H9 (cell line): ENCODE data around the gene RARA. TPM values are rescaled to one million over a fixed set of nuclear protein-coding genes. Genes with fewer than 3 reads are reported as not detected.

Source experiments
- DNase-seq: peaks from one replicate; pipeline ENCODE4 v3.0.0-alpha.2; 2017
- H2AFZ ChIP-seq: one replicate; pipeline ENCODE4 v1.6.1; 2013; ENCODE audit warnings: mild to moderate bottlenecking, low read length, control low read depth, moderate library complexity
- H2AK5ac ChIP-seq: 2 replicates; pipeline ENCODE4 v1.6.1; 2013; ENCODE audit warnings: low read length, control low read depth, mixed read lengths; ENCODE audit not compliant: insufficient read length
- H2BK120ac ChIP-seq: one replicate; pipeline ENCODE4 v1.6.1; 2013; ENCODE audit warnings: low read depth, mild to moderate bottlenecking, low read length, control low read depth, inconsistent platforms; ENCODE audit not compliant: poor library complexity, severe bottlenecking
- H2BK12ac ChIP-seq: 2 replicates; pipeline ENCODE4 v1.6.1; 2013; ENCODE audit warnings: low read length, control low read depth, mixed read lengths, low read depth; ENCODE audit not compliant: insufficient read length
- H2BK15ac ChIP-seq: 2 replicates; pipeline ENCODE4 v1.6.1; 2013; ENCODE audit warnings: low read depth, low read length, control low read depth
- H2BK20ac ChIP-seq: one replicate; pipeline ENCODE4 v1.6.1; 2013; ENCODE audit warnings: low read depth, mild to moderate bottlenecking, low read length, control low read depth, inconsistent platforms; ENCODE audit not compliant: poor library complexity, severe bottlenecking
- H2BK5ac ChIP-seq: 2 replicates; pipeline ENCODE4 v1.6.1; 2013; ENCODE audit warnings: low read length, control low read depth, mixed read lengths; ENCODE audit not compliant: insufficient read length
- H3K14ac ChIP-seq: 2 replicates; pipeline ENCODE4 v1.6.1; 2013; ENCODE audit warnings: low read length, control low read depth; ENCODE audit not compliant: insufficient read depth
- H3K18ac ChIP-seq: 2 replicates; pipeline ENCODE4 v1.6.1; 2013; ENCODE audit warnings: low read depth, mild to moderate bottlenecking, mixed read lengths, low read length, control low read depth; ENCODE audit not compliant: insufficient read length
- H3K23ac ChIP-seq: 2 replicates; pipeline ENCODE4 v1.6.1; 2013; ENCODE audit warnings: low read length, control low read depth, mixed read lengths, low read depth; ENCODE audit not compliant: insufficient read length
- H3K23me2 ChIP-seq: 2 replicates; pipeline ENCODE4 v1.6.1; 2013; ENCODE audit warnings: low read depth, mild to moderate bottlenecking, mixed read lengths, low read length, control low read depth; ENCODE audit not compliant: insufficient read length, poor library complexity, severe bottlenecking
- H3K27ac ChIP-seq: 2 replicates; pipeline ENCODE4 v1.5.1; 2013; ENCODE audit warnings: low read length, control low read depth, mixed read lengths, low read depth; ENCODE audit not compliant: insufficient read length
- H3K27me3 ChIP-seq: 2 replicates; pipeline ENCODE4 v1.6.1; 2013; ENCODE audit warnings: low read length, control low read depth, inconsistent platforms; ENCODE audit not compliant: insufficient read depth
- H3K4ac ChIP-seq: 2 replicates; pipeline ENCODE4 v1.6.1; 2013; ENCODE audit warnings: low read depth, mild to moderate bottlenecking, control low read depth, inconsistent platforms, low read length, moderate library complexity
- H3K4me1 ChIP-seq: 2 replicates; pipeline ENCODE4 v1.6.1; 2013; ENCODE audit warnings: low read length, control low read depth, inconsistent platforms; ENCODE audit not compliant: insufficient read depth
- H3K4me2 ChIP-seq: 2 replicates; pipeline ENCODE4 v1.6.1; 2013; ENCODE audit warnings: low read length, control low read depth, mixed read lengths; ENCODE audit not compliant: insufficient read length, insufficient read depth
- H3K56ac ChIP-seq: 2 replicates; pipeline ENCODE4 v1.6.1; 2013; ENCODE audit warnings: low read depth, mild to moderate bottlenecking, mixed read lengths, low read length, control low read depth; ENCODE audit not compliant: insufficient read length
- H3K79me1 ChIP-seq: 2 replicates; pipeline ENCODE4 v1.6.1; 2013; ENCODE audit warnings: low read depth, mild to moderate bottlenecking, moderate library complexity, low read length, control low read depth, inconsistent platforms; ENCODE audit not compliant: insufficient read depth, poor library complexity, severe bottlenecking
- H3K79me2 ChIP-seq: 2 replicates; pipeline ENCODE4 v1.6.1; 2013; ENCODE audit warnings: low read length, control low read depth, inconsistent platforms; ENCODE audit not compliant: insufficient read depth
- H3K9ac ChIP-seq: 2 replicates; pipeline ENCODE4 v1.6.1; 2013; ENCODE audit warnings: low read length, control low read depth, mixed read lengths; ENCODE audit not compliant: insufficient read length; ENCODE audit errors: extremely low read depth
- H3K9me3 ChIP-seq: one replicate; pipeline ENCODE4 v1.6.1; 2013; ENCODE audit warnings: low read depth, low read length, inconsistent platforms; ENCODE audit not compliant: control insufficient read depth
- H3T11ph ChIP-seq: one replicate; pipeline ENCODE4 v1.6.1; 2013; ENCODE audit warnings: mild to moderate bottlenecking, low read length, control low read depth, inconsistent platforms
- H4K20me1 ChIP-seq: one replicate; pipeline ENCODE4 v1.6.1; 2013; ENCODE audit not compliant: control insufficient read depth, insufficient read length, insufficient read depth
- H4K5ac ChIP-seq: 2 replicates; pipeline ENCODE4 v1.6.1; 2013; ENCODE audit warnings: low read depth, mild to moderate bottlenecking, mixed read lengths, low read length, control low read depth; ENCODE audit not compliant: insufficient read length
- H4K8ac ChIP-seq: replicated peaks from 2 replicates; pipeline ENCODE4 v1.6.1; 2013; ENCODE audit warnings: low read length, control low read depth, mixed read lengths, low read depth; ENCODE audit not compliant: insufficient read length
- H4K91ac ChIP-seq: 2 replicates; pipeline ENCODE4 v1.6.1; 2013; ENCODE audit warnings: low read depth, mild to moderate bottlenecking, moderate library complexity, mixed read lengths, low read length, control low read depth; ENCODE audit not compliant: insufficient read length
- H3K27ac Mint-ChIP-seq, 3 experiments: 2 replicates in 2 of 3; 3 replicates in 1 of 3; pipeline ENCODE4 v1.8.0; 2020 to 2021; ENCODE audit warnings: mixed read lengths in 3 of 3, mild to moderate bottlenecking in 1 of 3, moderate library complexity in 1 of 3
- H3K27me3 Mint-ChIP-seq: 2 replicates; pipeline ENCODE4 v1.8.0; 2021; ENCODE audit warnings: low read depth, mild to moderate bottlenecking, moderate library complexity, mixed read lengths
- H3K36me3 Mint-ChIP-seq, 3 experiments: 2 replicates in 2 of 3; 3 replicates in 1 of 3; pipeline ENCODE4 v1.8.0; 2020 to 2021; ENCODE audit warnings: low read depth in 3 of 3, mixed read lengths in 3 of 3; ENCODE audit not compliant: insufficient read depth in 1 of 3
- H3K4me1 Mint-ChIP-seq, 2 experiments: 2 replicates each; pipeline ENCODE4 v1.8.0; 2020; ENCODE audit warnings: mixed read lengths in 2 of 2
- H3K4me3 Mint-ChIP-seq, 2 experiments: 2 replicates in 1 of 2; 3 replicates in 1 of 2; pipeline ENCODE4 v1.8.0; 2020 to 2021; ENCODE audit warnings: mild to moderate bottlenecking in 2 of 2, mixed read lengths in 2 of 2, moderate library complexity in 1 of 2
- H3K9me3 Mint-ChIP-seq, 2 experiments: 2 replicates in 1 of 2; 3 replicates in 1 of 2; pipeline ENCODE4 v1.8.0; 2020; ENCODE audit warnings: mild to moderate bottlenecking in 2 of 2, mixed read lengths in 2 of 2, moderate library complexity in 1 of 2
- WGBS: extraction: QIAGEN DNeasy Blood & Tissue Kit; methylation state at CpG from one replicate; pipeline ENCODE4 v1.1.7; 2013; ENCODE audit warnings: missing lambda C conversion rate, low lambda C conversion rate, mixed read lengths; ENCODE audit not compliant: insufficient read length; ENCODE audit errors: extremely low coverage; 5-methylcytosine and 5-hydroxymethylcytosine counted together
- total RNA-seq: library from RNA; stranded (reverse); gene quantifications from 2 replicates; pipeline ENCODE4 v1.2.1, GENCODE V29; 2021
- TF ChIP-seq, protein P1 (sequence below): fragments of 200-600 bp; sonication (generic); conservative IDR thresholded peaks from 3 replicates; pipeline ENCODE4 v1.8.0; 2021; ENCODE audit warnings: antibody characterized with exemption, mild to moderate bottlenecking

The RARA gene
- total RNA-seq, 1 experiment from 2014 or later: 17.6 TPM

DNA sequence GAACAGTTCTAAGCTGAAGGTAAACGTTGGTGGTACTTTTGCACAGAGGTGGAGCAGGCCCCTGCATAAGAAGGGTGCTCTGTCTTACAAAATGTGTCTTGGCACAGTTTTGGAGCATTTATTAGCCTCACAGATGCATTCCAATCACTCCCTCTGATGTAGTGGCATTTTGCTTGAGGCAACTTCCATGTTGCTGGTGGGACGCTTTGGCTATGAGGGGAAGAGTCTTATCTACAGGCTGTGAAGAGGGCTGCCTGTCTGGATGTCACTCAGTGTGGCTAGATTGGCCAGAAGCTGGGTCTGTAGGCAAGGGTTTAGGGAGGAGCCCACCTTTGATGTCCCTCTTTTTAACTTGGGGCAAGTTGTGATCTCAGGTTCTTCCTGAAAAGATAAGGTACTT lies 2.6 kb upstream of the RARA start:
- no peak overlapping the region for H2BK120ac ChIP-seq
- H2BK5ac ChIP-seq: no peak overlapping the region
- H3K4ac ChIP-seq: no peak overlapping the region
- DNase-seq: no peak
- H3K27ac Mint-ChIP-seq: peak overlapping the region in 2 of 3 experiments; percentile 21 to 63; a peak in 3 of 7 replicates
- no peaks in the 10 kb centered on the region for H3K27me3 ChIP-seq
- no CpG with 5 or more reads among the region's 2 CpGs for WGBS
- H4K91ac ChIP-seq: no peak overlapping the region
- peaks cover 23 to 41% (median 30%) of the 10 kb centered on the region in 3 experiments; a peak in 6 of 7 replicates for H3K36me3 Mint-ChIP-seq
- H3K79me2 ChIP-seq: no peaks in the 10 kb centered on the region
- H3K23ac ChIP-seq: no peak overlapping the region
- H4K20me1 ChIP-seq: no peaks in the 10 kb centered on the region
- no peak overlapping the region for H3K4me2 ChIP-seq
- H3K79me1 ChIP-seq: no peaks in the 10 kb centered on the region
- H3K27ac ChIP-seq: no peak overlapping the region
- peaks cover 16% of the 10 kb centered on the region; the same call in 1 of the 2 replicates for H3K4me1 ChIP-seq
- no peak overlapping the region for H2AFZ ChIP-seq
- H2BK12ac ChIP-seq: no peak overlapping the region
- H4K5ac ChIP-seq: no peak overlapping the region
- no peaks in the 10 kb centered on the region for H3K9me3 ChIP-seq
- no peak overlapping the region for H2BK20ac ChIP-seq
- H3K23me2 ChIP-seq: peaks cover 6% of the 10 kb centered on the region
- no peaks in the 10 kb centered on the region for H3K9me3 Mint-ChIP-seq
- no peak overlapping the region for H3K18ac ChIP-seq
- no peak overlapping the region for H2AK5ac ChIP-seq
- H3K56ac ChIP-seq: no peak overlapping the region
- H3K4me1 Mint-ChIP-seq: peaks cover 13 to 17% of the 10 kb centered on the region in 2 experiments
- TF ChIP-seq, protein P1, sequence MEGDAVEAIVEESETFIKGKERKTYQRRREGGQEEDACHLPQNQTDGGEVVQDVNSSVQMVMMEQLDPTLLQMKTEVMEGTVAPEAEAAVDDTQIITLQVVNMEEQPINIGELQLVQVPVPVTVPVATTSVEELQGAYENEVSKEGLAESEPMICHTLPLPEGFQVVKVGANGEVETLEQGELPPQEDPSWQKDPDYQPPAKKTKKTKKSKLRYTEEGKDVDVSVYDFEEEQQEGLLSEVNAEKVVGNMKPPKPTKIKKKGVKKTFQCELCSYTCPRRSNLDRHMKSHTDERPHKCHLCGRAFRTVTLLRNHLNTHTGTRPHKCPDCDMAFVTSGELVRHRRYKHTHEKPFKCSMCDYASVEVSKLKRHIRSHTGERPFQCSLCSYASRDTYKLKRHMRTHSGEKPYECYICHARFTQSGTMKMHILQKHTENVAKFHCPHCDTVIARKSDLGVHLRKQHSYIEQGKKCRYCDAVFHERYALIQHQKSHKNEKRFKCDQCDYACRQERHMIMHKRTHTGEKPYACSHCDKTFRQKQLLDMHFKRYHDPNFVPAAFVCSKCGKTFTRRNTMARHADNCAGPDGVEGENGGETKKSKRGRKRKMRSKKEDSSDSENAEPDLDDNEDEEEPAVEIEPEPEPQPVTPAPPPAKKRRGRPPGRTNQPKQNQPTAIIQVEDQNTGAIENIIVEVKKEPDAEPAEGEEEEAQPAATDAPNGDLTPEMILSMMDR: no peak
- H4K8ac ChIP-seq: no peak overlapping the region
- H3K27me3 Mint-ChIP-seq: peaks cover 16% of the 10 kb centered on the region
- no peak overlapping the region for H3K4me3 Mint-ChIP-seq
- no peak overlapping the region for H3K9ac ChIP-seq
- H3K14ac ChIP-seq: no peak overlapping the region
- H2BK15ac ChIP-seq: no peak overlapping the region
- no peak overlapping the region for H3T11ph ChIP-seq
